ENCODE data around the gene DCDC2B.

Gene DCDC2B

DNA sequence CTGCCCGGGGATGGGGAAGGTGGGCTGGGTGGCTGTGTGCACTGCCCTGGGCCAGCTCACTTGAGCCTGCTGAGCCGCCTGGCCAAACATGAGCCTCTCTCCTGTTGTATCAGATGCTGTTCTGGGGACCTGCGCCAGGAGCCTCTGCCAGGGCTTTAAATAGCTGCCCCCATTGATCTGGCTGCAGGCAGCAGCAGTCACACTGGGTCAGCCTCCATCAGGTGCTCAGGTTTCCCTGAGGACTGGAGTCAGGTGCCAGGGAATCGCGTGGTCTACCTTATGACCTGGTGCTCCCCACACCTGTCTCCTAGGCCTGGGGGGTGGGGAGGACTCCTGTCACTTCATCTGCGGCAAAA is 9.2 kb upstream of the DCDC2B start:
- no peak for TF ChIP-seq CTCF (conservative IDR thresholded peaks at IDR 0.05; ENCODE audit: low read depth, low read length)
- Histone ChIP-seq H3K9ac (peak overlapping the region; percentile 51; the same call in 1 of the 2 replicates), H3K4me3 (IDR thresholded peaks at IDR 0.05; ENCODE audit: insufficient read depth, low read depth, low read length) (no peak overlapping the region), H3K27me3 (ENCODE audit: insufficient read depth, low read depth) (no peaks in the 10 kb centered on the region), H3K79me2 (ENCODE audit: insufficient read depth, low read depth) (no peaks in the 10 kb centered on the region), H3K4me2 (peak overlapping the region; percentile 66), H4K20me1 (ENCODE audit: insufficient read depth) (no peaks in the 10 kb centered on the region), H2AFZ (ENCODE audit: low read depth) (no peak overlapping the region), H3K27ac (no peak overlapping the region), H3K4me1 (ENCODE audit: low read depth, poor library complexity, severe bottlenecking) (peaks cover 77% of the 10 kb centered on the region), H3K36me3 (ENCODE audit: insufficient read depth) (no peaks in the 10 kb centered on the region)

DNA sequence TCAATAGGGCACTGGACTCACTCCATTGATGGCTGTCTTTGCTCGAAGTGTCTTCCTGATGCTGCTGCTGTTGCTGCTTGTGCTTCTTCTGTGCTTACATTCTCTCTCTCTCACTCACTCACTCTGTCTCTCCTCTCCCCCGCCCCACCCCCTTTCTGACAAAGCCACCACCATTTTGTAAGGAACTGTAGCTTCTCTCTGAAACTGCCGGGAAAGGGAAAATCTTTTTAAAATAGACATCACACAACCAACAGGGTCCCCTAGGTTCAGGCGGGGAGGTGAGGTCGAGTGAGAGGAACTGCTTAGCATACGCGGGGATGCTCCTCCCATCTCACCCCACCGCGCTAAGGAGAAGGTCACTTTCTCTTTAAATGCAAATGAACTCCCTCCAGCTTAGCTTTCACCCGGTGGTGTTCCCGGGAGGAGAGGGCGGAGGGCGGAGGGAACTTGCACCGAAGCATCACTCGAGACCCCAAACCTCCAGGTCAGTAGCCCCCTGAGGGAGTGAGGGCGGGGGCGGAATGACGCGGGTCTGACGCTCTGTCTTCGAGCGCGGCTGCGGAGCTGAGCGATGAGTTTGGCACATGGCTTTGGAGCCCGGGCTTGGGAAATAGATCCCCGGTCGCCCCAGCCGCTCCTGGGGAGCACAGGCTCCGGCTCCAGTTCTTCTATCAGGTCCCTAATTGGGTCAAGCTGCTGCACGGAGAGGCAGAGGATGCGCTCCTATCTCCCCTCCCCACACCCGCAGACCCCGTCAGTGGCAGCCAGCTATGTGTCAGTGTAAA is 8.5 kb upstream of the DCDC2B start, which contains the start of gene CCDC28B:
Gene CCDC28B (plus strand): TSS at position 370 of the 785 bp plus-strand sequence. CDS start 1,341 bp downstream, outside the sequence.
- Histone ChIP-seq H3K9ac (peak within 1 kb of the TSS; percentile 51; the same call in 1 of the 2 replicates), H3K4me1 (ENCODE audit: low read depth, poor library complexity, severe bottlenecking) (peaks cover 76% of the 10 kb centered on the region), H3K27ac (peak within 1 kb of the TSS; percentile 18), H3K4me2 (peak within 1 kb of the TSS; percentile 66), H3K4me3 (IDR thresholded peaks at IDR 0.05; ENCODE audit: insufficient read depth, low read depth, low read length) (peak within 1 kb of the TSS; percentile 91), H3K36me3 (ENCODE audit: insufficient read depth) (no peaks in the 10 kb centered on the region), H3K27me3 (ENCODE audit: insufficient read depth, low read depth) (no peaks in the 10 kb centered on the region), H4K20me1 (ENCODE audit: insufficient read depth) (no peaks in the 10 kb centered on the region), H3K79me2 (ENCODE audit: insufficient read depth, low read depth) (no peaks in the 10 kb centered on the region), H2AFZ (ENCODE audit: low read depth) (peak within 1 kb of the TSS; percentile 84)
- TF ChIP-seq CTCF (conservative IDR thresholded peaks at IDR 0.05; ENCODE audit: low read depth, low read length), result no peak

- Histone ChIP-seq H2AFZ (ENCODE audit: low read depth) (peak overlapping the region; percentile 84; the same call in 1 of the 2 replicates), H3K27me3 (ENCODE audit: insufficient read depth, low read depth) (no peaks in the 10 kb centered on the region), H3K4me3 (IDR thresholded peaks at IDR 0.05; ENCODE audit: insufficient read depth, low read depth, low read length) (peak overlapping the region; percentile 23), H3K9ac (peak overlapping the region; percentile 51; the same call in 1 of the 2 replicates), H3K27ac (peak overlapping the region; percentile 18), H3K4me2 (peak overlapping the region; percentile 66; the same call in 1 of the 2 replicates), H3K79me2 (ENCODE audit: insufficient read depth, low read depth) (no peaks in the 10 kb centered on the region), H3K36me3 (ENCODE audit: insufficient read depth) (no peaks in the 10 kb centered on the region), H3K4me1 (ENCODE audit: low read depth, poor library complexity, severe bottlenecking) (peaks cover 71% of the 10 kb centered on the region), H4K20me1 (ENCODE audit: insufficient read depth) (no peaks in the 10 kb centered on the region)
- TF ChIP-seq CTCF (conservative IDR thresholded peaks at IDR 0.05; ENCODE audit: low read depth, low read length), result no peak
These were observed 7.7 kb upstream of the DCDC2B start for GRCh38 chr1:32201011-32201855.

DNA sequence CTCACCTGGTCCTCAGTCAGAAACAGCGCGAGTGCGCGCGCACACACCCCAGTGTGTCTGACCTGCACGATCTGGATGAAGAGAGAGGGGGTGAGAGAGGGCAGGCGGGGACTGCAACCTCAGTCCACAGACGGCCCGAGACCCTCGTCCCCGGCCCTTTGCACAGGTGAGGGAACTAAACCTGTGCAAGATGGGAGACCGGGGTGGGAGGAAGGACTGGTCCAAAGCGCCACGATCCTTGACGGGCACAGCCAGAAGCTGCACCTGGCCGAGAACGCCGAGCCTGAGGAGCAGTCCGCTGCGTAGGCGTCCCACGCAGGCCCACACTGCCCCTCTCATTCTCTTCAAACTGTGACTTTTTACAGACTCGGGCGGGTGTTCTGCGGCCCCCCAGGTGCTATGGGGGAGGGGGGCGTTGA is 3.9 kb upstream of the DCDC2B start:
- H2AFZ ChIP-seq (ENCODE audit: low read depth), result peak overlapping the region; percentile 59
- H3K79me2 ChIP-seq (ENCODE audit: insufficient read depth, low read depth), result no peaks in the 10 kb centered on the region
- H3K4me2 ChIP-seq, result peak overlapping the region; percentile 93
- peak overlapping the region; percentile 67; the same call in 1 of the 2 replicates for H3K9ac ChIP-seq
- H4K20me1 ChIP-seq (ENCODE audit: insufficient read depth), result no peaks in the 10 kb centered on the region
- H3K27me3 ChIP-seq (ENCODE audit: insufficient read depth, low read depth), result no peaks in the 10 kb centered on the region
- H3K4me1 ChIP-seq (ENCODE audit: low read depth, poor library complexity, severe bottlenecking), result peaks cover 48% of the 10 kb centered on the region
- H3K27ac ChIP-seq, result no peak overlapping the region
- H3K4me3 ChIP-seq (IDR thresholded peaks at IDR 0.05; ENCODE audit: insufficient read depth, low read depth, low read length), result no peak overlapping the region
- no peaks in the 10 kb centered on the region for H3K36me3 ChIP-seq (ENCODE audit: insufficient read depth)
- no peak for TF ChIP-seq CTCF (conservative IDR thresholded peaks at IDR 0.05; ENCODE audit: low read depth, low read length)
